ENCODE measurements around the gene FLT4. TPM values are rescaled to one million over a fixed set of nuclear protein-coding genes. Genes with fewer than 3 reads are reported as not detected.

The FLT4 gene
- total and polyA plus RNA-seq, 2 donors (not counting 1 experiment from before 2014, with no cell fraction given), result 0.01 TPM; not detected in 1

GRCh38 chr5:180599590-180599914 is 49.8 kb downstream of the FLT4 start:
- ChIA-PET CTCF (no interaction called here), POLR2A (no interaction called here)
- no peak overlapping the region for H3K4me2 ChIP-seq (replicated peaks; ENCODE audit: low read depth, low read length, poor library complexity, severe bottlenecking)
- H3K36me3 ChIP-seq (replicated peaks in 1 of 2; ENCODE audit: control extremely low read depth in 1 of 2, control insufficient read depth in 1 of 2, extremely low read depth in 1 of 2, insufficient read depth in 2 of 2, low read length in 1 of 2), result no peaks in the 10 kb centered on the region
- Mint-ChIP-seq H3K9me3 (ENCODE audit: insufficient read depth) (no peaks in the 10 kb centered on the region), H3K4me1 (no peaks in the 10 kb centered on the region), H3K4me3 (no peak overlapping the region), H3K27ac (no peak overlapping the region), H3K27me3 (no peaks in the 10 kb centered on the region)
- H3K9ac ChIP-seq (ENCODE audit: low read length), result no peak overlapping the region
- H4K20me1 ChIP-seq (ENCODE audit: control insufficient read depth, insufficient read depth, low read length, poor library complexity, severe bottlenecking), result no peaks in the 10 kb centered on the region
- DNase-seq (no peak), ATAC-seq (ENCODE audit: low read depth) (no peak)
- H3K9me3 ChIP-seq (ENCODE audit: control extremely low read depth in 1 of 3, control insufficient read depth in 2 of 3, insufficient read depth in 1 of 3, low read length in 2 of 3), result peaks cover 0 to 3% (median 0%) of the 10 kb centered on the region in 3 donors
- no peaks in the 10 kb centered on the region for H3K79me2 ChIP-seq (ENCODE audit: control insufficient read depth, insufficient read depth, low read length)
- H3K27me3 ChIP-seq (replicated peaks in 1 of 4; ENCODE audit: control extremely low read depth in 1 of 4, control insufficient read depth in 3 of 4, insufficient read depth in 4 of 4, low read length in 3 of 4), result no peaks in the 10 kb centered on the region
- H3K27ac ChIP-seq (ENCODE audit: low read length in 2 of 2), result no peak overlapping the region
- no peak overlapping the region for H2AFZ ChIP-seq (ENCODE audit: insufficient read depth, low read depth, low read length, poor library complexity, severe bottlenecking)
- intact Hi-C loops (cut with micrococcal nuclease), result no loop called here
- 92% methylated on average over 6 of the region's 6 CpGs for WGBS (ENCODE audit: insufficient coverage)
- H3K4me3 ChIP-seq (ENCODE audit: control extremely low read depth in 1 of 5, extremely low read depth in 1 of 5, insufficient read depth in 1 of 5, low read depth in 2 of 5, low read length in 4 of 5), result no peak overlapping the region
- no peaks in the 10 kb centered on the region for H3K4me1 ChIP-seq (ENCODE audit: control insufficient read depth in 2 of 2, insufficient read depth in 2 of 2, low read length in 2 of 2)
- TF ChIP-seq CTCF (IDR thresholded peaks at IDR 0.05) (no peak), EZH2 (IDR thresholded peaks at IDR 0.05; ENCODE audit: borderline replicate concordance, insufficient read depth, low read depth, low read length, poor library complexity, severe bottlenecking) (no peak)

- intact Hi-C loops (cut with micrococcal nuclease), result no loop called here
- Mint-ChIP-seq H3K27ac (no peak overlapping the region), H3K4me3 (no peak overlapping the region), H3K27me3 (no peaks in the 10 kb centered on the region), H3K4me1 (no peaks in the 10 kb centered on the region), H3K9me3 (ENCODE audit: insufficient read depth) (no peaks in the 10 kb centered on the region)
- ChIA-PET CTCF (no interaction called here), POLR2A (no interaction called here)
- H3K79me2 ChIP-seq (ENCODE audit: control insufficient read depth, insufficient read depth, low read length), result no peaks in the 10 kb centered on the region
- no peak for ATAC-seq (ENCODE audit: low read depth)
- H4K20me1 ChIP-seq (ENCODE audit: control insufficient read depth, insufficient read depth, low read length, poor library complexity, severe bottlenecking), result no peaks in the 10 kb centered on the region
- no peak for TF ChIP-seq CTCF (IDR thresholded peaks at IDR 0.05)
- no peak overlapping the region for H3K27ac ChIP-seq (ENCODE audit: low read length in 2 of 2)
- H3K36me3 ChIP-seq (replicated peaks in 1 of 2; ENCODE audit: control extremely low read depth in 1 of 2, control insufficient read depth in 1 of 2, extremely low read depth in 1 of 2, insufficient read depth in 2 of 2, low read length in 1 of 2), result no peaks in the 10 kb centered on the region
- no peak overlapping the region for H3K4me3 ChIP-seq (ENCODE audit: control extremely low read depth in 1 of 5, extremely low read depth in 1 of 5, insufficient read depth in 1 of 5, low read depth in 2 of 5, low read length in 4 of 5)
- no peaks in the 10 kb centered on the region for H3K4me1 ChIP-seq (ENCODE audit: control insufficient read depth in 2 of 2, insufficient read depth in 2 of 2, low read length in 2 of 2)
- peaks cover 0 to 5% (median 0%) of the 10 kb centered on the region in 3 donors for H3K9me3 ChIP-seq (ENCODE audit: control extremely low read depth in 1 of 3, control insufficient read depth in 2 of 3, insufficient read depth in 1 of 3, low read length in 2 of 3)
- no peak overlapping the region for H2AFZ ChIP-seq (ENCODE audit: insufficient read depth, low read depth, low read length, poor library complexity, severe bottlenecking)
- no peak overlapping the region for H3K4me2 ChIP-seq (replicated peaks; ENCODE audit: low read depth, low read length, poor library complexity, severe bottlenecking)
- 88% methylated on average over 10 of the region's 16 CpGs for WGBS (ENCODE audit: insufficient coverage)
- H3K9ac ChIP-seq (ENCODE audit: low read length), result no peak overlapping the region
- no peak for DNase-seq
- no peaks in the 10 kb centered on the region for H3K27me3 ChIP-seq (replicated peaks in 1 of 4; ENCODE audit: control extremely low read depth in 1 of 4, control insufficient read depth in 3 of 4, insufficient read depth in 4 of 4, low read length in 3 of 4)
Observed at GRCh38 chr5:180598797-180599589, 50.4 kb downstream of the FLT4 start.
